Ovary (tissue), 3 donors: Measurements from ENCODE around the gene MICOS13.

ENCODE experiments used
- CTCF ChIP-seq, 3 donors: fragments of 450-650 bp in 2 of 3; fragments of 200-600 bp in 1 of 3; IDR thresholded peaks; one replicate each; pipeline versions ENCODE4 v1.5.1 to v1.8.0; 2016 to 2022; ENCODE audit warnings: antibody characterized with exemption in 3 of 3, mild to moderate bottlenecking in 1 of 3
- EP300 ChIP-seq: sonication (generic); formaldehyde crosslinking; IDR thresholded peaks from one replicate; pipeline ENCODE4 v1.6.1; 2017; ENCODE audit warnings: antibody characterized with exemption
- POLR2A ChIP-seq: fragments of 450-650 bp; IDR thresholded peaks from one replicate; pipeline ENCODE4 v1.6.1; 2017; ENCODE audit warnings: antibody characterized with exemption, mild to moderate bottlenecking, moderate library complexity
- donor health status: DM: no; HTN: no; CAD: no.

GRCh38 chr19:5692723-5693194 lies 12.4 kb upstream of the MICOS13 start:
- TF ChIP-seq POLR2A: no peak
- TF ChIP-seq CTCF (IDR thresholded peaks at IDR 0.05): no peak
- no peak for TF ChIP-seq EP300
